Endothelial cell of umbilical vein (primary cell): ENCODE data around the gene M1AP. TPM values are rescaled to one million over a fixed set of nuclear protein-coding genes. Genes with fewer than 3 reads are reported as not detected.

ENCODE experiments used
- BruUV-seq: library from RNA; stranded (reverse); fragments of 400-500 nt; replicated peaks from 2 replicates; lab custom pipeline; 2021; lab: Mats Ljungman, UMichigan
- CTCF ChIA-PET: fragments of 300-600, 350-600 bp; sonication (Branson Sonifier 250); formaldehyde crosslinking; loops from one replicate; lab custom pipeline; 2021; ENCODE audit warnings: antibody characterized with exemption, inconsistent platforms; lab: Charles Lee
- POLR2A ChIA-PET: fragments of 300-600, 350-600 bp; sonication (Branson Sonifier 250); formaldehyde crosslinking; loops from one replicate; lab custom pipeline; 2021; ENCODE audit warnings: antibody characterized with exemption, inconsistent platforms; lab: Charles Lee
- DNase-seq: peaks from one replicate; pipeline ENCODE4 v3.0.0-alpha.2; 2011; ENCODE audit warnings: low read depth, low spot score
- FAIRE-seq: peaks from 2 replicates; lab custom pipeline; 2011; peaks lifted over from hg19 to GRCh38; lab: Jason Lieb, UNC
- H2AFZ ChIP-seq: 2 replicates; pipeline ENCODE4 v1.6.0; 2012; ENCODE audit warnings: low read depth, low read length, control low read depth, inconsistent platforms
- H3K27ac ChIP-seq: 2 replicates; pipeline ENCODE4 v1.5.1; 2011; ENCODE audit warnings: low read depth, mild to moderate bottlenecking, control low read depth, low read length, moderate library complexity; ENCODE audit not compliant: insufficient read depth
- H3K27me3 ChIP-seq, 2 experiments: 2 replicates each; pipeline versions ENCODE4 v1.6.0 to v1.6.1; 2011; ENCODE audit warnings: low read length in 2 of 2, mixed read lengths in 1 of 2; ENCODE audit not compliant: control insufficient read depth in 2 of 2, insufficient read depth in 2 of 2
- H3K36me3 ChIP-seq, 2 experiments: 2 replicates in 1 of 2; 3 replicates in 1 of 2; pipeline ENCODE4 v1.5.1; 2011; ENCODE audit warnings: low read length in 2 of 2, mild to moderate bottlenecking in 1 of 2, moderate library complexity in 1 of 2; ENCODE audit not compliant: control insufficient read depth in 2 of 2, insufficient read depth in 2 of 2; ENCODE audit errors: extremely low read depth in 1 of 2
- H3K4me1 ChIP-seq: 3 replicates; pipeline ENCODE4 v1.5.1; 2011; ENCODE audit warnings: mild to moderate bottlenecking, low read length; ENCODE audit not compliant: control insufficient read depth, insufficient read depth; ENCODE audit errors: extremely low read depth
- H3K4me2 ChIP-seq: 2 replicates; pipeline ENCODE4 v1.6.1; 2011; ENCODE audit warnings: low read length, control low read depth, mixed read lengths; ENCODE audit not compliant: insufficient read depth
- H3K4me3 ChIP-seq, 3 experiments: fragments of 200-600 bp in 1 of 3; sonication (generic), shearing (Covaris generic) in 1 of 3; replicated peaks in 1 of 3; 2 replicates each; pipeline ENCODE4 v1.5.1; 2011 to 2016; ENCODE audit warnings: control low read depth in 3 of 3, low read length in 3 of 3, mild to moderate bottlenecking in 2 of 3, inconsistent platforms in 1 of 3, low read depth in 1 of 3, moderate library complexity in 1 of 3; ENCODE audit not compliant: insufficient read depth in 1 of 3
- H3K79me2 ChIP-seq: 2 replicates; pipeline ENCODE4 v1.6.0; 2012; ENCODE audit warnings: low read length, inconsistent platforms; ENCODE audit not compliant: control insufficient read depth, insufficient read depth
- H3K9ac ChIP-seq: replicated peaks from 2 replicates; pipeline ENCODE3; 2011; ENCODE audit warnings: low read length, control low read depth; ENCODE audit not compliant: insufficient read depth; ENCODE audit errors: extremely low read depth
- H3K9me1 ChIP-seq: replicated peaks from 3 replicates; pipeline ENCODE4 v1.6.0; 2011; ENCODE audit warnings: mild to moderate bottlenecking, low read length; ENCODE audit not compliant: control insufficient read depth, insufficient read depth; ENCODE audit errors: extremely low read depth
- H3K9me3 ChIP-seq: replicated peaks from 2 replicates; pipeline ENCODE4 v1.5.1; 2012; ENCODE audit warnings: low read length, inconsistent platforms; ENCODE audit not compliant: control insufficient read depth, insufficient read depth
- H4K20me1 ChIP-seq: replicated peaks from 2 replicates; pipeline ENCODE3; 2011; ENCODE audit warnings: mild to moderate bottlenecking, low read length; ENCODE audit not compliant: control insufficient read depth, insufficient read depth; ENCODE audit errors: extremely low read depth
- EZH2 ChIP-seq: IDR thresholded peaks from 2 replicates; pipeline ENCODE4 v1.6.1; 2012; ENCODE audit warnings: borderline replicate concordance, low read depth, mild to moderate bottlenecking, moderate library complexity, low read length, inconsistent platforms; ENCODE audit not compliant: severe bottlenecking
- FOS ChIP-seq: IDR thresholded peaks from 2 replicates; pipeline ENCODE4 v1.6.1; 2011; ENCODE audit warnings: mild to moderate bottlenecking, low read length, moderate library complexity, borderline replicate concordance; ENCODE audit not compliant: insufficient read depth
- GATA2 ChIP-seq: IDR thresholded peaks from 2 replicates; pipeline ENCODE4 v1.7.0; 2011; ENCODE audit warnings: low read depth, mild to moderate bottlenecking, moderate library complexity, mixed read lengths, low read length; ENCODE audit not compliant: insufficient read length, insufficient read depth
- JUN ChIP-seq: IDR thresholded peaks from 2 replicates; pipeline ENCODE4 v1.6.1; 2011; ENCODE audit warnings: borderline replicate concordance, low read depth; ENCODE audit not compliant: insufficient read length, insufficient read depth
- MYC ChIP-seq: IDR thresholded peaks from one replicate; pipeline ENCODE4 v1.6.1; 2011; ENCODE audit warnings: mild to moderate bottlenecking, low read depth, low read length
- POLR2A ChIP-seq: IDR thresholded peaks from 2 replicates; pipeline ENCODE4 v1.6.1; 2012; ENCODE audit warnings: low read depth, mild to moderate bottlenecking, control low read depth, low read length
- POLR2AphosphoS5 ChIP-seq: IDR thresholded peaks from 2 replicates; pipeline ENCODE4 v1.6.1; 2012; ENCODE audit warnings: low read depth, mild to moderate bottlenecking, control low read depth, low read length, moderate library complexity; ENCODE audit not compliant: insufficient read depth
- dilution Hi-C: fragments of 300-500 bp; cut with MboI; formaldehyde crosslinking; loops from one replicate; pipeline ENCODE4 v1.15.0; 2019; ENCODE audit warnings: low sequenced_read_pairs; ENCODE audit not compliant: extremely low pct_ligation_motif_present
- intact Hi-C: fragments of 100-400 bp; cut with micrococcal nuclease; formaldehyde crosslinking; loops from one replicate; pipeline ENCODE4 v1.10.0; 2022
- polyA plus RNA-seq, 4 experiments: library from polyadenylated mRNA; depleted of rRNA in 3 of 4; stranded (reverse) in 3 of 4; unstranded in 1 of 4; fragments of >200 nt; gene quantifications; 2 replicates each; pipeline versions ENCODE4 v1.2.1 to v1.2.3, GENCODE V29; 2011 to 2012; ENCODE audit warnings: missing spikeins in 1 of 4
- total RNA-seq: library from RNA; stranded (reverse); gene quantifications from 2 replicates; pipeline ENCODE4 v1.2.3, GENCODE V29; 2021
- TF ChIP-seq, protein P1 (sequence below): IDR thresholded peaks from 2 replicates; pipeline ENCODE4 v1.6.1; 2011; ENCODE audit not compliant: insufficient read depth, insufficient read length
- TF ChIP-seq, protein P2 (sequence below), 2 donors: IDR thresholded peaks; 1 replicate in 1 of 2; 2 replicates in 1 of 2; pipeline ENCODE4 v1.5.1; 2011; ENCODE audit warnings: low read length in 2 of 2, mild to moderate bottlenecking in 2 of 2, moderate library complexity in 2 of 2, control low read depth in 1 of 2, inconsistent platforms in 1 of 2, low read depth in 1 of 2; ENCODE audit not compliant: insufficient read depth in 1 of 2; ENCODE audit errors: extremely low read depth in 1 of 2

Gene M1AP
- total and polyA plus RNA-seq, 2 donors (not counting 3 experiments of a cell fraction or from before 2014, with no cell fraction given), result 0.04 TPM; not detected in 1

DNA sequence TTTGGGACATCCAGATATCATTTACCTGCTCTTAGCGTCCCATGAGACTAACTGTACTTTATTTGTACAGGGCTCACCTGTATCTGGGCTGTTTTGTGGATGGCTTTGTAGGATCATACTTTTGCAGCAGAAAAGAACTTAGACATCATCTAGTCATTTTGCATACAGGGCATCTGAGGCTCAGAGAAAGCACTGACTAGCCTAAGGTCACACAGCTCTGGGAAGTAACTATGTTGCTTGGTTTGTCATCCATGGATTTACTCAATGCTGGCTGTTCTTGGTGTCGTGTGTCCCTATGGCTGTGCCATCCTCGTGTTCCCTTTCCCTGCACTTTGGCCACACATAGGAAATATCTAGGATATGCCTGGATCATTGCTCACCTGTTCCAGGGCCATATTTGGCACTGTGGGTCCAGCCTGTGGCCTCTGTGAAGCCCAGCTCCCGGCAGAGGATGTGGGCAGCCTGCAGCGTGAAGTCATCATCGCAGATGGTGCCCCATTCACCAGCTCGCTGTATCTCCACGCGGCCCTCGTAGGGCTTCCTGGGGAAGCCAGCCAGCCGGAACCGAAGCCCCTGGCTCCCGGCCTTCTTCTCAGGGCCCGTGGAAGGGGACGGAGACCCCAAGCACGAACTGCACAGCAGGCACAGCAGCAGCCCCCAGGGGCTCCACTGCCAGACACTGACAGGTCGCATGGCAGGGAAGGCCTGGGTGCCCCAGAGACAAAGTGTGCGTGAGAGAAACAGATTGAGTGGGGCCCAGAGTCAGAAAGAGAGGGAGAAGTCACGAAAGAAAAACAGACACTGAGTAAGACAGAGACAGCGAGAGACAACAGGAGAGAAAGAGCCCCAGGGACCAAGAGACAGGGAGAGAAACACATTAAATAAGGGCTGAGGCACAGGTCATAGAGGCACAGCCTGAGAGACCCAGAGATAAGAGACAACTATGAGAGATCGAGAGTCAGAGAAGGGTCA lies 95.9 kb downstream of the M1AP start:
- ChIA-PET POLR2A (no interaction called here), CTCF (no interaction called here)
- H4K20me1 ChIP-seq, result no peaks in the 10 kb centered on the region
- no peak overlapping the region for H3K9ac ChIP-seq
- TF ChIP-seq POLR2AphosphoS5, result no peak
- TF ChIP-seq EZH2, result no peak
- TF ChIP-seq JUN, result no peak
- TF ChIP-seq POLR2A, result no peak
- no peak for TF ChIP-seq FOS
- TF ChIP-seq, protein P1, sequence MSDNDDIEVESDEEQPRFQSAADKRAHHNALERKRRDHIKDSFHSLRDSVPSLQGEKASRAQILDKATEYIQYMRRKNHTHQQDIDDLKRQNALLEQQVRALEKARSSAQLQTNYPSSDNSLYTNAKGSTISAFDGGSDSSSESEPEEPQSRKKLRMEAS, result no peak
- BruUV-seq, result no TSS peak
- H3K4me2 ChIP-seq, result no peak overlapping the region
- peaks cover 6 to 9% of the 10 kb centered on the region in 2 experiments for H3K27me3 ChIP-seq
- dilution Hi-C loops (no loop called here), intact Hi-C loops (no loop called here)
- peaks cover 0 to 4% of the 10 kb centered on the region in 2 experiments for H3K36me3 ChIP-seq
- FAIRE-seq (no peak), DNase-seq (no peak)
- no peaks in the 10 kb centered on the region for H3K79me2 ChIP-seq
- H3K9me1 ChIP-seq, result no peaks in the 10 kb centered on the region
- H3K4me1 ChIP-seq, result peaks cover 17% of the 10 kb centered on the region
- no peaks in the 10 kb centered on the region for H3K9me3 ChIP-seq
- H3K27ac ChIP-seq, result no peak overlapping the region
- no peak overlapping the region for H2AFZ ChIP-seq
- no peak overlapping the region for H3K4me3 ChIP-seq

DNA sequence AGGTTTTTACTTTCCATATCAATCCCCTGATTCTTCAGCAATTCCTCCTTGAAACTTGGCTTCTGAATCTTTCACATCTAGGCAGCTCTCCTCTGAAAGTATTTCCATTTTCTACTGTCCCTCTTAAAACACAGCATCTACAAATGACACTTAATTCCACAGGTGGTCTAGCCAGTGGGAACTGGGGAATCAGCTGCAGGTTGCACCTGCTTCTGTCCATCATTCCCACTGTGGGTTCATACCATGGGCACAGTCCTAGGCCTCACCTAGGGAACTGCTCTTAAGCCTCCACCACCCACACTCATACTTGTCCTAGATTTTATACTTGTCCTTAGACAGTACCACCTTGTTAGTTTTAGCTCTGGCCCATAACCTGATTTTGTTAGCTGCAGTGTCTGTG lies 96.6 kb downstream of the M1AP start:
- H3K4me2 ChIP-seq, result no peak overlapping the region
- intact Hi-C loops, result no loop called here

More for the DNA sequence above, 96.6 kb downstream of the M1AP start:
- no peaks in the 10 kb centered on the region for H3K9me1 ChIP-seq
- FAIRE-seq (no peak), DNase-seq (no peak)
- H2AFZ ChIP-seq, result no peak overlapping the region
- no peak overlapping the region for H3K27ac ChIP-seq
- no TSS peak for BruUV-seq
- H3K4me1 ChIP-seq, result peaks cover 17% of the 10 kb centered on the region
- no peaks in the 10 kb centered on the region for H4K20me1 ChIP-seq
- CTCF ChIA-PET, result interaction anchor here (1.0 kb wide), 1 partner anchor 19 kb away, joined by 3 read pairs; no protein-coding TSS in a partner anchor
- peaks cover 0 to under 1% of the 10 kb centered on the region in 2 experiments for H3K36me3 ChIP-seq
- no peaks in the 10 kb centered on the region for H3K9me3 ChIP-seq
- H3K9ac ChIP-seq, result no peak overlapping the region
- H3K79me2 ChIP-seq, result no peaks in the 10 kb centered on the region
- POLR2A ChIA-PET, result no interaction called here
- TF ChIP-seq POLR2A (no peak), EZH2 (no peak), POLR2AphosphoS5 (no peak), MYC (no peak), GATA2 (no peak), JUN (no peak), FOS (no peak)
- TF ChIP-seq, protein P1, result no peak
- TF ChIP-seq, protein P2, sequence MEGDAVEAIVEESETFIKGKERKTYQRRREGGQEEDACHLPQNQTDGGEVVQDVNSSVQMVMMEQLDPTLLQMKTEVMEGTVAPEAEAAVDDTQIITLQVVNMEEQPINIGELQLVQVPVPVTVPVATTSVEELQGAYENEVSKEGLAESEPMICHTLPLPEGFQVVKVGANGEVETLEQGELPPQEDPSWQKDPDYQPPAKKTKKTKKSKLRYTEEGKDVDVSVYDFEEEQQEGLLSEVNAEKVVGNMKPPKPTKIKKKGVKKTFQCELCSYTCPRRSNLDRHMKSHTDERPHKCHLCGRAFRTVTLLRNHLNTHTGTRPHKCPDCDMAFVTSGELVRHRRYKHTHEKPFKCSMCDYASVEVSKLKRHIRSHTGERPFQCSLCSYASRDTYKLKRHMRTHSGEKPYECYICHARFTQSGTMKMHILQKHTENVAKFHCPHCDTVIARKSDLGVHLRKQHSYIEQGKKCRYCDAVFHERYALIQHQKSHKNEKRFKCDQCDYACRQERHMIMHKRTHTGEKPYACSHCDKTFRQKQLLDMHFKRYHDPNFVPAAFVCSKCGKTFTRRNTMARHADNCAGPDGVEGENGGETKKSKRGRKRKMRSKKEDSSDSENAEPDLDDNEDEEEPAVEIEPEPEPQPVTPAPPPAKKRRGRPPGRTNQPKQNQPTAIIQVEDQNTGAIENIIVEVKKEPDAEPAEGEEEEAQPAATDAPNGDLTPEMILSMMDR (IDR thresholded peaks at IDR 0.05; ENCODE audit: extremely low read depth in 1 of 2, insufficient read depth in 1 of 2, low read depth in 1 of 2, low read length in 2 of 2), result no peak
- H3K27me3 ChIP-seq, result peaks cover 8 to 9% of the 10 kb centered on the region in 2 experiments
- H3K4me3 ChIP-seq, result no peak overlapping the region
- dilution Hi-C loops, result no loop called here
